Lower lobe of right lung (tissue), 2 donors: ENCODE measurements around the gene IL12RB1. TPM values are rescaled to one million over a fixed set of nuclear protein-coding genes. Genes with fewer than 3 reads are reported as not detected.

ENCODE experiments used
- ATAC-seq, 2 donors: fragments of 200-7000 bp; cut with Tn5 transposase; one replicate each; pipeline ENCODE4 v1.9.1; 2020 to 2022; ENCODE audit warnings: mild to moderate bottlenecking in 2 of 2, moderate library complexity in 2 of 2
- DNase-seq: peaks from one replicate; pipeline ENCODE4 v3.0.0-alpha.2; 2020
- H3K27ac ChIP-seq: fragments of 200-600 bp; one replicate; pipeline ENCODE4 v1.8.0; 2022
- H3K27me3 ChIP-seq: fragments of 200-600 bp; one replicate; pipeline ENCODE4 v1.8.0; 2022; ENCODE audit warnings: low read depth
- H3K36me3 ChIP-seq: fragments of 200-600 bp; one replicate; pipeline ENCODE4 v1.8.0; 2022; ENCODE audit warnings: mild to moderate bottlenecking
- H3K4me1 ChIP-seq: fragments of 200-600 bp; one replicate; pipeline ENCODE4 v1.8.0; 2022
- H3K4me3 ChIP-seq: fragments of 200-600 bp; one replicate; pipeline ENCODE4 v1.8.0; 2022; ENCODE audit warnings: mild to moderate bottlenecking
- H3K9me3 ChIP-seq: fragments of 200-600 bp; one replicate; pipeline ENCODE4 v1.8.0; 2022
- intact Hi-C: fragments of 100-400 bp; cut with DNase I; formaldehyde crosslinking; loops from one replicate; pipeline ENCODE4 v1.11.0; 2022
- total RNA-seq: library from RNA; stranded (reverse); fragmentation: NEBNext Ultra II Directional; extraction: Animal tissue kit (Norgen Biotek cat#: 25700); gene quantifications from one replicate; pipeline ENCODE4 v1.2.1, GENCODE V29; 2021
- TF ChIP-seq, protein P1 (sequence below): fragments of 200-600 bp; IDR thresholded peaks from one replicate; pipeline ENCODE4 v1.8.0; 2022; ENCODE audit warnings: antibody characterized with exemption, mild to moderate bottlenecking
- donor health status: DM: no; HTN: yes; CAD: no; lungs with severe emphysema.

Gene IL12RB1
- total RNA-seq, 1 donor from 2014 or later = 14.6 TPM

DNA sequence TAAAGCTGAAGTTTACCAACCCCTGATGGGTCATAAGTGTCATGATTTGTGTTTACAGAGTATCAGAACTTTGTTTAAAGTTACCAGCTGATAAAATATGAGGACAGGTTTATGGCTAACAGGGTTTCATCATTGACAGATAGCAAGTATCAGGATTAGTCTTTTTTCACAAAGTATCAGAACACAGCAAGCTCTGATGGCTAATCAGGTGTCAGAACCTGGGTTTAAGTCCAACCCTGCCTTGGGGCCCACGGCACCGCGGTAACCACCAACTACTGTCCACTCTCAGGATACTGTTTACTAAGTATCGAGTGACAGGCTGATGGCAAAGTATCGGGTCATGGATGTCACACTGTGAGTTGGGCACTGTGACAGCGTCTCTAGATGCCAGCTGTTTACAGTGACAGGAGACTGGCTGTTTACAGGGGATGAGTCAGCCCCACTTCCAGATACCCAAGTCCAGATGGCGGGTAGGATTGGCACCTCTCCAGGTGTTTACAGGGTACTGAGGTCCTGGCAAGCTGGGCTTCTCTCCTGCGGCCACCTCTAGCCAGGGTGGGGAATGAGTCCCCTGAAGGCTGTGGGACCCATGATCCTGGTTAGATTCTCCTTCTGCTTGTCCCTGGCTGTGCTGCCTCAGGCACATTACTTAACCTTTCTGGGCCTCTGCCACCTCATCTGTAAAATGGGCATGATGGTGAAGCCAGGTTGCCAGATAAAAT lies 57.0 kb downstream of the IL12RB1 start:
- Histone ChIP-seq H3K27me3 (no peaks in the 10 kb centered on the region), H3K36me3 (no peaks in the 10 kb centered on the region), H3K9me3 (no peaks in the 10 kb centered on the region), H3K27ac (peak overlapping the region; percentile 19), H3K4me1 (peaks cover 31% of the 10 kb centered on the region), H3K4me3 (no peak overlapping the region)
- DNase-seq (no peak), ATAC-seq (peak; percentile 43 to 52)
- TF ChIP-seq, protein P1, sequence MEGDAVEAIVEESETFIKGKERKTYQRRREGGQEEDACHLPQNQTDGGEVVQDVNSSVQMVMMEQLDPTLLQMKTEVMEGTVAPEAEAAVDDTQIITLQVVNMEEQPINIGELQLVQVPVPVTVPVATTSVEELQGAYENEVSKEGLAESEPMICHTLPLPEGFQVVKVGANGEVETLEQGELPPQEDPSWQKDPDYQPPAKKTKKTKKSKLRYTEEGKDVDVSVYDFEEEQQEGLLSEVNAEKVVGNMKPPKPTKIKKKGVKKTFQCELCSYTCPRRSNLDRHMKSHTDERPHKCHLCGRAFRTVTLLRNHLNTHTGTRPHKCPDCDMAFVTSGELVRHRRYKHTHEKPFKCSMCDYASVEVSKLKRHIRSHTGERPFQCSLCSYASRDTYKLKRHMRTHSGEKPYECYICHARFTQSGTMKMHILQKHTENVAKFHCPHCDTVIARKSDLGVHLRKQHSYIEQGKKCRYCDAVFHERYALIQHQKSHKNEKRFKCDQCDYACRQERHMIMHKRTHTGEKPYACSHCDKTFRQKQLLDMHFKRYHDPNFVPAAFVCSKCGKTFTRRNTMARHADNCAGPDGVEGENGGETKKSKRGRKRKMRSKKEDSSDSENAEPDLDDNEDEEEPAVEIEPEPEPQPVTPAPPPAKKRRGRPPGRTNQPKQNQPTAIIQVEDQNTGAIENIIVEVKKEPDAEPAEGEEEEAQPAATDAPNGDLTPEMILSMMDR = no peak
- intact Hi-C loops = no loop called here

DNA sequence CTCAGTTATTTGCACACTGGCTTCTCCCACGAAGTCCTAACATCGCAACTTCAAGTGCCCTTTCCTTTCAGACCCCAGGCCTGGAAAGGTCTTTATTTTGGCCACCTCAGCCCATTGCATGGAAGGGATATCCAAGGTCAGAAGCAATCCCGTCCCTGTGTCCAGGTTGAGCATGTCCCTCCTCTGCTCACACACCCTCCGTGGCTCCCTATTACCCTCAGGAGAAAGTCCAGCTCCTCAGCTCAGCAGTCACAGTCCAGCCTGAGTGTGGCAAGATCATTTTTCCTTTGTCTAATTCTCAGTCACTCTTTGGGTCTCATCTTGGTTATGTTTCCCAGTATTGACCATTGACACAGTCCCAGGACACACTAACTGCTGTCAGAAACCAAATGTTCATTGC lies 59.6 kb downstream of the IL12RB1 start:
- peaks cover 45% of the 10 kb centered on the region for H3K4me1 ChIP-seq
- intact Hi-C loops = no loop called here
- no peak overlapping the region for H3K4me3 ChIP-seq
- ATAC-seq = no peak
- no peaks in the 10 kb centered on the region for H3K27me3 ChIP-seq
- DNase-seq = no peak
- no peaks in the 10 kb centered on the region for H3K36me3 ChIP-seq
- TF ChIP-seq, protein P1 = no peak
- no peak overlapping the region for H3K27ac ChIP-seq
- no peaks in the 10 kb centered on the region for H3K9me3 ChIP-seq

DNA sequence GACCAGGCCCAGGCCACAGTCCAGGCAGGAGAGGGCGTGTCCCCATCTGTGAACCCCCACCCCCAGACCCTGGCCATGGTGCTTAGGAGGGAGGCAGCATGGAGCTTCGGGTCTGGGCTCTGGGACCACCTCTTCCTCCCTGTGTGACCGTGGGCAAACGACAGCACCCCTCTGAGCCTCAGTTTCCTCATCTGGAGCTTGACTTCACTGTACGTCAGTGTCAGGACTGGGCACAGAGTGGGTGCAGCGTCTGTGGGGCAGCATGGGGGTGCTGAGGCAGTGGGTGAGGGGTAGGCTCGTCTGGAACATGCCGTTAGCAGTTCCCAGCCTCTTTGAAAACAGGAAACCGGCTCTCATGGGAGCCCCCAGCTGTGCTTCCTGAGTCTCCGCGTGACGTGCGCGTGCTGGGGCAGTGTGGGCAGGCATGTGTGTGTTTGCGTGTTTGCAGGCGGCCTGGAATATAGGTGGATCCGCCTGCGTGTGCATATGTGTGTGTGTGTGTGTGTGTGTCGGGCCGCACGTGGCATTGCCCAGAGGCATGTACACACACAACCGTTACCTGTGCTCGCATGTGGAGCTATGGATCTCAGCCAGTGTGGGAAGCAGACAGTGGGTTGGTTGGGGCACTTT lies 63.0 kb downstream of the IL12RB1 start:
- DNase-seq (peak; percentile 90), ATAC-seq (peak; percentile 38 to 67)
- TF ChIP-seq, protein P1 = no peak
- no peaks in the 10 kb centered on the region for H3K36me3 ChIP-seq
- H3K4me3 ChIP-seq = peak overlapping the region; percentile 11
- H3K9me3 ChIP-seq = no peaks in the 10 kb centered on the region
- H3K27ac ChIP-seq = peak overlapping the region; percentile 90
- H3K4me1 ChIP-seq = peaks cover 57% of the 10 kb centered on the region
- no peaks in the 10 kb centered on the region for H3K27me3 ChIP-seq
- intact Hi-C loops = no loop called here

DNA sequence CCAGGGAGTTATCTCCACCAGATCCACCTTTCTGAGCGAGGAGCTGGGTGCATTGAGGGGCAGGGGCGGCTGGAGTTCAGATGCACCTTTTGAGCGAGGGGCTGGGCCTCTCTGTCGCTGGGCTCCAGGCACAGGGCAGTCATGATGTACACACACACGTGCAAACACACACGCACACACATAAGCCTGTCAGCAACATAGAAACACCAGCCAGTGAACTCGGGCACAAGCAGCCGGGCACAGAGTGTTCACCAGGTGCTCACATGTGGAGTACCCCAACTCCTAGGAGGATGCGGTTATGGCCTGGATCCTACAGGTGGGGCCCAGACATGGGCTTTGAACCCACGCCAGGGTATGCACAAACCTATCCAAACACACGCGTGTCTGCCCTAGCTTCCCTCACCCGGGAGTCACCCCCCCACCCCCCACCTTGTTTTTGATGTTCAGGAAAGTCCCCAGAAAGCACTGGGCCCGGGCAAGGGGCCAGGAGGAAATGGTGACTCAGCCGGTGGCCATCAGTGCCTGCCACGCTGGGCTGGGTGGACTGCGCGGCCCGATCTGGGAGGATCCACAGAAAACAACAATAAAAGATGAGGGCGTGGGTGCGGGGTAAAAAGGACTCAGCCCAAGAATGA lies 65.5 kb downstream of the IL12RB1 start:
- H3K4me1 ChIP-seq = peaks cover 82% of the 10 kb centered on the region
- no peaks in the 10 kb centered on the region for H3K9me3 ChIP-seq
- no peak overlapping the region for H3K4me3 ChIP-seq
- no peaks in the 10 kb centered on the region for H3K27me3 ChIP-seq
- ATAC-seq = peak; percentile 52 to 72
- DNase-seq = peak; percentile 88
- TF ChIP-seq, protein P1 = no peak
- H3K27ac ChIP-seq = peak overlapping the region; percentile 90
- intact Hi-C loops = no loop called here
- H3K36me3 ChIP-seq = no peaks in the 10 kb centered on the region

DNA sequence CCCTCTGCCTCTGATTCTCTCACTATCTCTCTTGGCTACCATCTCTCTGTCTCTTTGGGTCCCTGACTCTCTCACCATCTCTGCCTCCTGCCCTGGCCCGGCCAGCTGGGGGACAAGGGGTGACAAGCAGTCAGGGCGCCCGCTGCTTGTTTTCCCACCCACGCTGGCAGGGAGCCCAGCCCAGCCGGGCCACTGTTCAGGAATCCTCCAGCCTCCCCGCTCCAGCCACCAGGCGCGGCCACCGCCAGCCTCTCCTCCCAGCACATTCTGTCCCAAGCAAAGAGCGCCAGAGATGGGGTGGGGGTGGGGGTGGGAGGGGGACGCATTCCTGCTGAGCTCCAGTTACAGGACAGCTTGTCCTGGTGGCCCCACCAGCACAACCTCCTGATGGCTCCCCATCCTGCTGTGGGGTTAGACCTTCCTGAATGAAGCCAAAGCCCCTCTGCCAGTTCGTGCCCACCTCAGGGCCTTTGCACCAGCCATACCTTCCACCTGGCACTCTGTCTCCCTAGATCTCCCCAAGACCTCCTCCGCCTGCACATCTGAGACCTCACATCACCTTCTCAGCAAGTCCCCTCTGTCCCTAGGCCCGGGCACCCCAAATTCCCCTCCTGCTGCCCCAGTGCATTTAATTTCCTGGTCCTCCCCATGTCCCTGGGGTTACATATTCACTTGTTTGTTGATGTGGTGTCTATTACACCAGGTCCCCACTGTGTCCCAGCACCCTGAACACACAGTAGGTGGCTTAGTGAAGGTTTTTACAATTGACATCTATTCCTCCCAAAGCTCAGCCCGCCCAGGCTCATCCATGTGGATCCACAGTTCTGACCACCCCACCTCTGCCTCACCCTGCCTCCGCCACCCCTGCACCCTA lies 66.3 kb downstream of the IL12RB1 start:
- H3K4me1 ChIP-seq = peaks cover 88% of the 10 kb centered on the region

More for the DNA sequence above, 66.3 kb downstream of the IL12RB1 start:
- Histone ChIP-seq H3K4me3 (no peak overlapping the region), H3K27me3 (no peaks in the 10 kb centered on the region), H3K9me3 (no peaks in the 10 kb centered on the region), H3K36me3 (peaks cover 4% of the 10 kb centered on the region), H3K27ac (peak overlapping the region; percentile 90)
- peak; percentile 88 for DNase-seq
- peak; percentile 65 to 77 for ATAC-seq
- intact Hi-C loops = no loop called here
- TF ChIP-seq, protein P1 = no peak
